ENCODE results near the gene SPEM2. TPM values are rescaled to one million over a fixed set of nuclear protein-coding genes. Genes with fewer than 3 reads are reported as not detected.
A peak's percentile ranks its signal among the peaks of the same experiment; 100 is the strongest.

SPEM2 gene
- not detected for total RNA-seq
- not detected for total RNA-seq (2013)
- total RNA-seq: 0 to 0.07 (median 0) reads per million in 29 experiments

DNA sequence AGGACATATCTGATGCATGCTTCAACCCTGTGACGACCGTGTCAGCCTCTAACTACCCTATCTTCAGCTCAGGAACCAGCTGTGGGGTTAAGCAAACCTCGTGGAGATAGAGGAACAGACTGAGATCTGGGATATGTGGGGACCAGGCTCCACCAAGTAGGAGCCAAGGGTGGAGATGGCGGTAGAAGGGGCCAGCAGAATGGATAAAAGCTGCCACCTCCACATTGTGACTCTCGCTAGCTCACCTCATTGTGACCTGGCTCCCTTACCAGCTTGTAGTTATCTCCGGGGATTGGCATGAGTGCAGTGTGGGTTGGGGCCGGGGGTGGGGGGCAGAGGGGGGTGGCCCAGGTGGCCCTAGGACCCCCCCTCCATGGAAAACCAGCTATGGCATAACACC is at the start of gene SPEM2:
SPEM2 (plus strand) TSS at position 301 of the 400 bp plus-strand sequence; CDS start at position 374, 73 bp downstream.
- no peaks in the 10 kb centered on the region for H3K4me1 ChIP-seq (ENCODE audit: control insufficient read depth in 1 of 2, extremely low read depth in 1 of 2, insufficient read depth in 2 of 2, low read length in 2 of 2)
- H3K9me3 ChIP-seq: no peaks in the 10 kb centered on the region
- Mint-ChIP-seq H3K27me3 (no peaks in the 10 kb centered on the region), H3K4me1 (no peaks in the 10 kb centered on the region), H3K36me3 (no peaks in the 10 kb centered on the region), H3K4me3 (no peak within 1 kb of the TSS), H3K9me3 (no peaks in the 10 kb centered on the region), H3K27ac (no peak within 1 kb of the TSS)
- CTCF ChIA-PET: interaction anchor here in 1 of 2 donors (0.5 to 0.7 kb wide), 2 partner anchors 57 to 1067 kb away, joined by 3 to 5 read pairs; no protein-coding TSS in a partner anchor
- no peak for ATAC-seq (replicated peaks in 1 of 4)
- H3K27me3 ChIP-seq (replicated peaks in 1 of 2; ENCODE audit: control insufficient read depth in 2 of 2, extremely low read depth in 1 of 2, insufficient read depth in 2 of 2, low read length in 1 of 2): peaks cover 0 to 2% of the 10 kb centered on the region in 2 experiments
- H3K4me3 ChIP-seq (ENCODE audit: control insufficient read depth in 1 of 2, extremely low read depth in 1 of 2, low read length in 1 of 2): no peak within 1 kb of the TSS
- POLR2A ChIA-PET: no interaction called here
- H3K27ac ChIP-seq (ENCODE audit: low read length): no peak within 1 kb of the TSS
- DNase-seq: no peak
- no CpG with 5 or more reads among the region's 7 CpGs for WGBS (ENCODE audit: insufficient coverage)
- H3K36me3 ChIP-seq (ENCODE audit: control insufficient read depth in 2 of 2, extremely low read depth in 1 of 2, insufficient read depth in 1 of 2, low read length in 1 of 2): no peaks in the 10 kb centered on the region

DNA sequence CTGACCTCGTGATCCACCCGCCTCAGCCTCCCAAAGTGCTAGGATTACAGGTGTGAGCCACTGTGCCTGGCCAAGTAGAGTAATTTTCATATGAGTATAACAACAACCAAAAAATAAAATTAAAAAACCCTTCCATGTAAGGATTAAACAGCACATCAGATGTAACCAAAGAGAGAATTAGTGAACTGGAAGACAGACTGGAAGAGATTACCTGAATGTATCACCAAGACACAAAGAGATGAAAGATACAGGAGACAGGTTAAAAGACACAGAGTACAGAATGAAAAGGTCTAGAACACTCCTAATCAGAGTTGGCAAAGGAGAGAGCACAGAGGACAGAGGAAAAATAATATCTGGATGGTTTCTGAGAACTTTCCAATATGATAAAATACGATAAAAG is 46.3 kb upstream of the SPEM2 start:
- peaks cover 3 to 52% of the 10 kb centered on the region in 2 experiments for H3K27me3 ChIP-seq (replicated peaks in 1 of 2; ENCODE audit: control insufficient read depth in 2 of 2, extremely low read depth in 1 of 2, insufficient read depth in 2 of 2, low read length in 1 of 2)
- H3K27ac Mint-ChIP-seq: no peak overlapping the region
- peaks cover 0 to 5% (median 4%) of the 10 kb centered on the region in 3 donors for H3K9me3 Mint-ChIP-seq
- WGBS (ENCODE audit: insufficient coverage): no CpG with 5 or more reads among the region's 3 CpGs
- no peaks in the 10 kb centered on the region for H3K9me3 ChIP-seq
- H3K36me3 ChIP-seq (ENCODE audit: control insufficient read depth in 2 of 2, extremely low read depth in 1 of 2, insufficient read depth in 1 of 2, low read length in 1 of 2): no peaks in the 10 kb centered on the region
- no peak for DNase-seq
- H3K4me1 ChIP-seq (ENCODE audit: control insufficient read depth in 1 of 2, extremely low read depth in 1 of 2, insufficient read depth in 2 of 2, low read length in 2 of 2): peaks cover 0 to 15% of the 10 kb centered on the region in 2 experiments
- ChIA-PET POLR2A (no interaction called here), CTCF (interaction anchor here in 1 of 2 donors (0.7 kb wide), 1 partner anchor 57 kb away, joined by 3 read pairs; no protein-coding TSS in a partner anchor)
- peaks cover 3% of the 10 kb centered on the region for H3K36me3 Mint-ChIP-seq
- no peak overlapping the region for H3K27ac ChIP-seq (ENCODE audit: low read length)
- H3K4me3 Mint-ChIP-seq: no peak overlapping the region
- H3K4me1 Mint-ChIP-seq: peaks cover 7 to 17% (median 9%) of the 10 kb centered on the region in 3 donors
- peaks cover 33 to 38% of the 10 kb centered on the region in 2 donors for H3K27me3 Mint-ChIP-seq
- no peak overlapping the region for H3K4me3 ChIP-seq (ENCODE audit: control insufficient read depth in 1 of 2, extremely low read depth in 1 of 2, low read length in 1 of 2)
- no peak for ATAC-seq (replicated peaks in 1 of 4)

DNA sequence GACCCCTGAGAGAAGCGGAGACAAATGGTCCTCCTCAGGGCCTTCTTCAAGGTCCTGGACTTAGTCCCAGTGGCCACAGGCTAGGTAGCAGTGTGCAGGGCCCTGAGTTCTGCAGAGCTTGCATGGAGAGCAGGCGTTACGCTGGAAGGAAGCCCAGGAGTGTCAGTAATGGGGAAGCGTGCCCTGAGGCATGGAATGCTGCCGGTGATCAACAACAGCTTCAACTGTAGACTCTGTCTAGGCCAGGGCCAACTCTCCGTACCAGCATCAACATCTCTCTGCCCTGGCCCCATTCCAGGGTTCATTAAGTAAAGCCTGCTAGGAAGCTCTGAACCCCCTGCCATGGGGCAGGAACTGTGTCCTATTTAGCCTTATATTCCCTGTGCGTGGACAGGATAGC is 45.1 kb upstream of the SPEM2 start:
- Mint-ChIP-seq H3K27ac (no peak overlapping the region), H3K9me3 (peaks cover 0 to 5% (median 4%) of the 10 kb centered on the region in 3 donors), H3K4me3 (no peak overlapping the region), H3K27me3 (peaks cover 30 to 34% of the 10 kb centered on the region in 2 donors), H3K4me1 (peaks cover 13 to 21% (median 17%) of the 10 kb centered on the region in 3 donors), H3K36me3 (peaks cover 3% of the 10 kb centered on the region)
- DNase-seq (no peak), ATAC-seq (replicated peaks in 1 of 4) (no peak)
- Histone ChIP-seq H3K27ac (ENCODE audit: low read length) (no peak overlapping the region), H3K9me3 (no peaks in the 10 kb centered on the region), H3K4me1 (ENCODE audit: control insufficient read depth in 1 of 2, extremely low read depth in 1 of 2, insufficient read depth in 2 of 2, low read length in 2 of 2) (peaks cover 0 to 24% of the 10 kb centered on the region in 2 experiments), H3K4me3 (ENCODE audit: control insufficient read depth in 1 of 2, extremely low read depth in 1 of 2, low read length in 1 of 2) (no peak overlapping the region), H3K36me3 (ENCODE audit: control insufficient read depth in 2 of 2, extremely low read depth in 1 of 2, insufficient read depth in 1 of 2, low read length in 1 of 2) (no peaks in the 10 kb centered on the region), H3K27me3 (replicated peaks in 1 of 2; ENCODE audit: control insufficient read depth in 2 of 2, extremely low read depth in 1 of 2, insufficient read depth in 2 of 2, low read length in 1 of 2) (peaks cover 3 to 52% of the 10 kb centered on the region in 2 experiments)
- ChIA-PET CTCF (interaction anchor here in 1 of 2 donors (0.6 kb wide), 1 partner anchor 13 kb away, joined by 3 read pairs; no protein-coding TSS in a partner anchor), POLR2A (no interaction called here)
- WGBS (ENCODE audit: insufficient coverage): 88% methylated on average over 6 of the region's 7 CpGs

DNA sequence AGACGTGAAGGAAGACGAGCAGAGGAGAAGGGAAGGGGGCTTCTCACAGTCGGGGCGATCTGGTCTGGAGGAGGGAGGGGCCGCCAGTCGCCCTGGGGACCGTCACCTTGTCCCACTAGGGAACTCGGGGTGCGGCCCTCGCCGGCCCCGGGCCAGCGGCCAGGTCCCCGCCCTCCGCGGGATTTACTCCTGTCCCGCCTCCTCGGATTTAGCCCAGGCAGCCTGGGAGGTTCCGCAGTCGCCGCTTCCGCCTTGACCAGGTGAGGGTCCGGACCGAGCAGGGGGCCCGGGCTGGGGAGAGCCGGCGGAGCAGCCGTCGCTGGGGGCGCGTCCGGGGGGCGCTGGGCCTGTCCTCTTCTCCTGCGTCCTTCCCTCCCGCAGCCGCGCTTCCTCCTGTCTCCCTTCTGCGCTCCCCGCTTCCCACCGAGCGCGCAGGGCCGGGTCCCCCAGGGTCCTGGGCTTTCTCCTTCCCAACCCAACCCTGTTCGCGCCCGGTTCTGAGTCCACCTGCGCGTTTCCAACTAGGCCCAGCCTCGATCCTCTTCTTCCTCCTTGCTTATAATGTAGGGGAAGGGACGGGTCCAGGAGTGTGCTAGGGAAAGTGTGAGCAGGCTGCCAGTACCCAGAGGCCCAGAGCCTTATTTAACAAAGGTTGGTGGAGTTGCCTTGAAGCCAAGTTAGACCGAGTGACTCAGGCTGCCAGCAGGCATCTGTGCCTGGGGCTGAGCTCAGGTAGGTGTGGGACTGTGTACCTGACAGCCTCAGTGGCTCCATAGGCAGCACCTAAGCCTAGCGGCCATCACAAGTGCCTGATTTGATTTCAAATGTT is 44.3 kb upstream of the SPEM2 start, which contains the start of gene TNK1:
TNK1 (plus strand) TSS at position 235 of the 829 bp plus-strand sequence. CDS start 1,838 bp downstream, outside the sequence.
- Histone ChIP-seq H3K4me3 (ENCODE audit: control insufficient read depth in 1 of 2, extremely low read depth in 1 of 2, low read length in 1 of 2) (no peak within 1 kb of the TSS), H3K4me1 (ENCODE audit: control insufficient read depth in 1 of 2, extremely low read depth in 1 of 2, insufficient read depth in 2 of 2, low read length in 2 of 2) (peaks cover 0 to 24% of the 10 kb centered on the region in 2 experiments), H3K9me3 (no peaks in the 10 kb centered on the region), H3K27me3 (replicated peaks in 1 of 2; ENCODE audit: control insufficient read depth in 2 of 2, extremely low read depth in 1 of 2, insufficient read depth in 2 of 2, low read length in 1 of 2) (peaks cover 3 to 50% of the 10 kb centered on the region in 2 experiments), H3K27ac (ENCODE audit: low read length) (no peak within 1 kb of the TSS), H3K36me3 (ENCODE audit: control insufficient read depth in 2 of 2, extremely low read depth in 1 of 2, insufficient read depth in 1 of 2, low read length in 1 of 2) (no peaks in the 10 kb centered on the region)
- Mint-ChIP-seq H3K27me3 (peaks cover 30 to 34% of the 10 kb centered on the region in 2 donors), H3K9me3 (peaks cover 0 to 5% (median 4%) of the 10 kb centered on the region in 3 donors), H3K4me1 (peaks cover 13 to 21% (median 17%) of the 10 kb centered on the region in 3 donors), H3K36me3 (peaks cover 3% of the 10 kb centered on the region), H3K27ac (no peak within 1 kb of the TSS), H3K4me3 (peak within 1 kb of the TSS in 1 of 3 donors; percentile 69)
- ATAC-seq (replicated peaks in 1 of 4) (no peak), DNase-seq (no peak)
- POLR2A ChIA-PET: no interaction called here
- 17% methylated on average over 39 of the region's 52 CpGs for WGBS (ENCODE audit: insufficient coverage)
- CTCF ChIA-PET: interaction anchor here in 1 of 2 donors (0.6 kb wide), 1 partner anchor 14 kb away, joined by 3 read pairs; no protein-coding TSS in a partner anchor

DNA sequence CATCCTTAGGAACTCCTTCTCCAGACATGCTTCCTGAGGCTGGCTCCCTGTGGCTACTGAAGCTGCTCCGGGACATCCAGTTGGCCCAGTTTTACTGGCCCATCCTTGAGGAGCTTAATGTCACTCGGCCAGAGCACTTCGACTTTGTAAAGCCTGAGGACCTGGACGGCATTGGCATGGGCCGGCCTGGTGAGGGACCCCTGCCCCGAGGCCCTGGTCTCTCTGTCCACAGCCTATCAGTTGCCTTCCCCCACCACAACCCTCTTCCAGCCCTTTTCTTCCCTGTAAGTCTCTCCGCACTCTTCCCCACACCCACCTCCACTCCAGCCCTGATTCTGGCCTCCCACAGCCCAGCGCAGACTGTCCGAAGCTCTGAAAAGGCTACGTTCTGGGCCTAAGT is 42.5 kb upstream of the SPEM2 start:
- peak overlapping the region; percentile 45 to 69 (median 51) for H3K4me3 Mint-ChIP-seq

DNA sequence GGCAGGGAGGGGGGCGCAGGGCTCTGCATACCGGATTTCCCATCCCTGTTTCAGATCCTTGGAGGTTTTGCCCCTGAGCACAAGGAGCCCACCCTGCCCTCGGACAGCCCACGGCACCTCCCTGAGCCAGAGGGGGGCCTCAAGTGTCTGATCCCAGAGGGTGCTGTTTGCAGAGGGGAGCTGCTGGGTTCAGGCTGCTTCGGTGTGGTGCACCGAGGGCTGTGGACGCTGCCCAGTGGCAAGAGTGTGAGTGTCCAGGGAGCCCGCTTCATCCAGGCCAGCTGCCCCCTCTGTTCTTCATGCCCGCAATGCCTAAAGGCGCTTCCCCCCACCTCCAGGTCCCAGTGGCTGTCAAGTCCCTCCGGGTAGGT is 42.1 kb upstream of the SPEM2 start:
- Mint-ChIP-seq H3K9me3 (peaks cover 0 to 5% (median 4%) of the 10 kb centered on the region in 3 donors), H3K36me3 (peaks cover 3% of the 10 kb centered on the region), H3K27ac (no peak overlapping the region), H3K4me3 (peak overlapping the region; percentile 69 to 80 (median 79)), H3K27me3 (peaks cover 30 to 33% of the 10 kb centered on the region in 2 donors), H3K4me1 (peaks cover 13 to 21% (median 17%) of the 10 kb centered on the region in 3 donors)
- Histone ChIP-seq H3K4me1 (ENCODE audit: control insufficient read depth in 1 of 2, extremely low read depth in 1 of 2, insufficient read depth in 2 of 2, low read length in 2 of 2) (peaks cover 0 to 24% of the 10 kb centered on the region in 2 experiments), H3K4me3 (ENCODE audit: control insufficient read depth in 1 of 2, extremely low read depth in 1 of 2, low read length in 1 of 2) (peak overlapping the region in 1 of 2 donors; percentile 61), H3K9me3 (no peaks in the 10 kb centered on the region), H3K27me3 (replicated peaks in 1 of 2; ENCODE audit: control insufficient read depth in 2 of 2, extremely low read depth in 1 of 2, insufficient read depth in 2 of 2, low read length in 1 of 2) (peaks cover 3 to 42% of the 10 kb centered on the region in 2 experiments), H3K27ac (ENCODE audit: low read length) (peak overlapping the region; percentile 69), H3K36me3 (ENCODE audit: control insufficient read depth in 2 of 2, extremely low read depth in 1 of 2, insufficient read depth in 1 of 2, low read length in 1 of 2) (peaks cover 3 to 8% of the 10 kb centered on the region in 2 donors)
- no peak for ATAC-seq (replicated peaks in 1 of 4)
- POLR2A ChIA-PET: interaction anchor here in 1 of 2 donors (0.5 kb wide), 1 partner anchor 29 kb away, joined by 4 read pairs; no protein-coding TSS in a partner anchor
- WGBS (ENCODE audit: insufficient coverage): 82% methylated on average over 9 of the region's 11 CpGs
- CTCF ChIA-PET: interaction anchor here in 1 of 2 donors (1.8 kb wide), 1 partner anchor 54 kb away, joined by 5 read pairs; no protein-coding TSS in a partner anchor
- no peak for DNase-seq

More for the DNA sequence above, 42.5 kb upstream of the SPEM2 start:
- POLR2A ChIA-PET: interaction anchor here in 1 of 2 donors (0.5 kb wide), 1 partner anchor 30 kb away, joined by 4 read pairs; no protein-coding TSS in a partner anchor
- Mint-ChIP-seq H3K27ac (no peak overlapping the region), H3K9me3 (peaks cover 0 to 5% (median 4%) of the 10 kb centered on the region in 3 donors), H3K36me3 (peaks cover 3% of the 10 kb centered on the region), H3K27me3 (peaks cover 30 to 33% of the 10 kb centered on the region in 2 donors), H3K4me1 (peaks cover 13 to 21% (median 17%) of the 10 kb centered on the region in 3 donors)
- no peak for DNase-seq
- Histone ChIP-seq H3K27me3 (replicated peaks in 1 of 2; ENCODE audit: control insufficient read depth in 2 of 2, extremely low read depth in 1 of 2, insufficient read depth in 2 of 2, low read length in 1 of 2) (peaks cover 3 to 45% of the 10 kb centered on the region in 2 experiments), H3K27ac (ENCODE audit: low read length) (no peak overlapping the region), H3K4me3 (ENCODE audit: control insufficient read depth in 1 of 2, extremely low read depth in 1 of 2, low read length in 1 of 2) (no peak overlapping the region), H3K4me1 (ENCODE audit: control insufficient read depth in 1 of 2, extremely low read depth in 1 of 2, insufficient read depth in 2 of 2, low read length in 2 of 2) (peaks cover 0 to 24% of the 10 kb centered on the region in 2 experiments), H3K36me3 (ENCODE audit: control insufficient read depth in 2 of 2, extremely low read depth in 1 of 2, insufficient read depth in 1 of 2, low read length in 1 of 2) (peaks cover 3 to 7% of the 10 kb centered on the region in 2 donors), H3K9me3 (no peaks in the 10 kb centered on the region)
- CTCF ChIA-PET: interaction anchor here in 1 of 2 donors (1.8 kb wide), 1 partner anchor 54 kb away, joined by 5 read pairs; no protein-coding TSS in a partner anchor
- no peak for ATAC-seq (replicated peaks in 1 of 4)
- 94% methylated on average over 7 of the region's 10 CpGs for WGBS (ENCODE audit: insufficient coverage)
